Measurements from ENCODE around the gene RPS19. TPM values are rescaled to one million over a fixed set of nuclear protein-coding genes. Genes with fewer than 3 reads are reported as not detected.

The RPS19 gene
- 9,141 to 10,549 TPM (median 9,318 TPM) in 5 replicates for total RNA-seq (2022; extraction: Qiagen RNA extraction)

DNA sequence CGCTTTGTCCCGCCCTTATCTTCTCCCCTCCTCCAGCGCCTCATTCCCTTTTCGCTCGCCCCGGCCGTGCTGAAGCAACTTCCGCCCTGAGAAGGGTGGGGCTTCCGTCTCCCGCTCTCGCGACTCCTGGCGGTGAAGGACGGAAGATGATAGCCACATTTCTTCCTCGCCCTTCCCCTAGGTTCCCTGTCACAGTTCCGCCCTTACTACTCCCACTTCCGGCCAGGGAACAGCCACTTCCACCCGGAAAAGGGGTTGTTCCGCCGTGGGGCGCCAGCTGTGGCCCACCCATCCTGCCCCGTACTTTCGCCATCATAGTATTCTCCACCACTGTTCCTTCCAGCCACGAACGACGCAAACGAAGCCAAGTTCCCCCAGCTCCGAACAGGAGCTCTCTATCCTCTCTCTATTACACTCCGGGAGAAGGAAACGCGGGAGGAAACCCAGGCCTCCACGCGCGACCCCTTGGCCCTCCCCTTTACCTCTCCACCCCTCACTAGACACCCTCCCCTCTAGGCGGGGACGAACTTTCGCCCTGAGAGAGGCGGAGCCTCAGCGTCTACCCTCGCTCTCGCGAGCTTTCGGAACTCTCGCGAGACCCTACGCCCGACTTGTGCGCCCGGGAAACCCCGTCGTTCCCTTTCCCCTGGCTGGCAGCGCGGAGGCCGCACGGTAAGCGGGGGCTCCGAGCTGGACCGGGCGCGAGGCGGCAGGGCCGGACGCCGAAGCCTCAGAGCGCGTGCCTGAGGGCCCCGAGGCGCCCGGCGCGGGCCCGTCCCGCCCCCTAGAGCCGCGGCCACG lies at the start of gene RPS19:
RPS19 (plus strand) TSS at position 638 of the 801 bp plus-strand sequence. CDS start 520 bp downstream, outside the sequence.

DNA sequence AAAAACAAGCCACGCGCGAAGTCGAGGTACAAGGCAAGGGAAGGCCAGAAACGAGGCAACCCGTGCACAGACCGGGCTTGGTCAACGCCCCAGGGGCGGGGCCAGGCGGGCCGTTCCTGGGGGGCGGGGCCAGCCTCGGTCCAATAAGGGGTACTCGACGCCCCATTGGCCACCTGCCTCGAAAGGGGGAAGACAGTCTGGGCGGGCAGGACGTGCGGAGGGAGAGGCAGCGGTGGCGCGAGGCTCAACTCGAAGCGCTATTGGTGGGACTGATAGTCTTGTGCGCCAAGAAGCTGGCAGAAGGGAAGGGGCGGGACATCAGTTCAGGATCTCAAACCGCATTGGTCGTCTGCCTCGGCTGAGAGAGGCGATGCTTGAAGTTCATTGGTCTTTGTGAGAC lies 15.5 kb upstream of the RPS19 start, which contains the start of gene LYPD4:
LYPD4 (minus strand) TSS at position 83 of the 400 bp plus-strand sequence. CDS start 5,398 bp downstream, outside the sequence.

DNA sequence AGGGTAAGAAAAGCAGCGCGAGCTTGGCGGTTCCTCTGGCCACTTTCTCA lies 15.2 kb upstream of the RPS19 start, which contains the start of gene DMRTC2:
DMRTC2 (plus strand) TSS at position 42 of the 50 bp plus-strand sequence. CDS start 2,387 bp downstream, outside the sequence.

DNA sequence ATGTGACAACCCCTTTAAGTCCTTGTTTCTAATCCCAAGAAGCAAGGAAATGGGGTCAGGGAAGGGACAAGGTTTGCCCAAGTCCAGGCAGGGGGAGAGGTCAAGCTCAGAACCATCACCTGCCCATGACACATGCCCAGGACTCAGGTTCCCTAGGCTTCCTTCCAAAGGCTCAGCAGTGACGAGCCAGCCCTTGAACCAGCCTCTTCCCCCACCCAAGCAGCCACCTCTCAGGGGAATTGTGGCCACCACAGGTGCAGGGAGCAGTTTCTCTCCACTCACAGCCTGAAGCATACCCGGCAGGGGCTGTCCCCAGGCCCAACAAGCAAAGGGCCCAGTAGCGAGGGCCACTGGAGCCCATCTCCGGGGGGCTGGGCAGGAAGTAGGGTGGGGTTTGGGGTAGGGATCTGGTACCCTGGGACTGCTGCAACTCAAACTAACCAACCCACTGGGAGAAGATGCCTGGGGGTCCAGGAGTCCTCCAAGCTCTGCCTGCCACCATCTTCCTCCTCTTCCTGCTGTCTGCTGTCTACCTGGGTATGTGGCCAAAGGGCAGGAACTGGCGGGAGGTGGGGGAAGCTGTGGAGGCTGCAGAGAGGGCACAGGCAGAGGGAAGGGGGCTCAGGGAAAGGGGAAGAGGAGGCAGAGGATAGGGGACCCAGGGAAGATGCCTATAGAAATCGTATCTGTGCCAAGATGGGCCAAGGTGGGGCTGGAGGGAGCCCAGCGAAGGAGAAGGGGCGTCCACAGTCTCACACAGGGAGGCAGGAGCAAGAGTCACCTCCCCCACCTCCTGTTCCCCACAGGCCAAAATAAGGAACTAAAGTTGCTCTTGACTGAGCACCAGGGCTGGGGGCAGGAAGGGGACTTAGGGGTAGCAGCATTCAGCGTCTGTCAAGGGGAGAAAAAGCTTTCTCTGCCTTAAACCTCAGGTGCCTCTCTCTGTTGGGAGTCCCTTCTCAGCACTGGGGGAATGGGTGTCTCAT lies 17.1 kb downstream of the RPS19 start, which contains the start of gene CD79A:
CD79A (plus strand) TSS at position 433 of the 986 bp plus-strand sequence; CDS start at position 459, 26 bp downstream.

DNA sequence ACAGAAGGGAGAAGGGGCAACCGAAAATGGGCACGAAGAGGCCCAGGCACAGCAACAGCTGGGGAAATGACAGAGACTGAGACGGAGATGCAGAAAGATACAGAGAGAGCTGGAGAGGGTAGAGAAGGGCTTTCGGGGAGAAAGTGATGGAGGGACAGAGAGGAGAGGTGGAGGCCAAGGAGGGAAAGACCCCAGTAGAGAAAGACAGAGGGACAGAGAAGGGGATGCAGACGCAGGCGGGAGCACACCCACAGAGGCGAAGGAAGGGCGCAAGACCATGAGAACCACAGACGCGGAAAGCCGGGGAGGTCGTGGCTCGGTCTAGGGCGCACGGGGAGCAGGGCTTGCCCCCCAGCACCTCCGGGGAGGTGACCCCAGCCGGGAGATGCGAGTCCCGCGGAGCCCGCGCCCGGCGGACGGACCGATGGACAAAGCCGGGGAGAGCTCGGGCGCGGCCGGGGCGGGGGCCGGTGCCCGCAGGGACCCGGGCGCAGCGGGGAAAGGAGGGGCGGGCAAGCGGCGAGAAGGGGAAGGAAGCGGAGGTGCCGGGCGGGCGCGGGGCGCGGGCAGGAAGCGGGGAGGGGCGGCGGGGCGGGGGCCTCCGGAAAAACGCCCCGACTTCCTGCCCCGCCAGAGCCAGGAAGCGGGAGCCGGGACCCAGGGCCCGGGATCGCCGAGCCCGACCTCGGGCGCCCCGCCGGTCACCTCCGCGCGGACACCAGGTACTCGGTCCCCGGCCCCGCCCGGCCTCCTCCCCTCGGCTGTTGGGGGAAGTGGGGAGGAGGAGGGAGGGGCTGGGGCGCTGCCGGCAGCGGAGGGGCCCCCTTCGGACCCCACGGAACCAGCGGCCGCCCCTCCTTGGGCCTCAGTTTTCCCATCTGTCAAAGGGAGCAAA lies 22.8 kb downstream of the RPS19 start, which contains the start of gene ARHGEF1:
ARHGEF1 (plus strand) TSS at position 617 of the 895 bp plus-strand sequence. CDS start 4,899 bp downstream, outside the sequence.

Other genes starting within 250 kb of the RPS19 start
- not detected in 5 replicates for gene CEACAM4, start 233.2 kb upstream of the RPS19 start, total RNA-seq (2022; extraction: Qiagen RNA extraction)
- 0.10 to 0.22 TPM (median 0.12 TPM) in 3 of 5 replicates, not detected in the others for gene CEACAM7, start 172.0 kb upstream of the RPS19 start, total RNA-seq (2022; extraction: Qiagen RNA extraction)
- 1.8 to 2.1 TPM (median 2.1 TPM) in 5 replicates for gene CEACAM5, start 151.6 kb upstream of the RPS19 start, total RNA-seq (2022; extraction: Qiagen RNA extraction)
- gene CEACAM6, start 104.7 kb upstream of the RPS19 start, total RNA-seq (2022; extraction: Qiagen RNA extraction), result 20.1 to 28.5 TPM (median 24.0 TPM) in 5 replicates
- not detected in 5 replicates for gene CEACAM3, start 63.7 kb upstream of the RPS19 start, total RNA-seq (2022; extraction: Qiagen RNA extraction)
- not detected in 5 replicates for gene LYPD4, start 15.6 kb upstream of the RPS19 start, total RNA-seq (2022; extraction: Qiagen RNA extraction)
- gene DMRTC2, start 15.2 kb upstream of the RPS19 start, total RNA-seq (2022; extraction: Qiagen RNA extraction), result not detected in 5 replicates
- gene CD79A, start 17.0 kb downstream of the RPS19 start, total RNA-seq (2022; extraction: Qiagen RNA extraction), result 0.47 to 1.3 TPM (median 1.0 TPM) in 5 replicates
- gene ARHGEF1, start 22.9 kb downstream of the RPS19 start, total RNA-seq (2022; extraction: Qiagen RNA extraction), result 75.9 to 131 TPM (median 118 TPM) in 5 replicates
- gene ERFL, start 68.2 kb downstream of the RPS19 start, total RNA-seq (2022; extraction: Qiagen RNA extraction), result 0.25 to 0.35 TPM (median 0.32 TPM) in 5 replicates
- 181 to 291 TPM (median 265 TPM) in 5 replicates for gene RABAC1, start 99.1 kb downstream of the RPS19 start, total RNA-seq (2022; extraction: Qiagen RNA extraction)
- gene ATP1A3, start 134.0 kb downstream of the RPS19 start, total RNA-seq (2022; extraction: Qiagen RNA extraction), result 3.6 to 5.7 TPM (median 5.3 TPM) in 5 replicates
- 0.38 to 0.72 TPM (median 0.58 TPM) in 5 replicates for gene GRIK5, start 210.0 kb downstream of the RPS19 start, total RNA-seq (2022; extraction: Qiagen RNA extraction)
- 26.8 to 41.0 TPM (median 37.4 TPM) in 5 replicates for gene ZNF574, start 215.9 kb downstream of the RPS19 start, total RNA-seq (2022; extraction: Qiagen RNA extraction)

All from A549 treated with CORT108297 at 1 μM for 4 hours (cell line).